Nephron (organoid): ENCODE data around the gene JAKMIP1.

Source experiments
- H3K27ac Mint-ChIP-seq, 3 experiments: 2 replicates each; pipeline ENCODE4 v1.8.0; 2020; ENCODE audit warnings: mixed read lengths in 3 of 3, mild to moderate bottlenecking in 2 of 3, moderate library complexity in 1 of 3
- H3K27me3 Mint-ChIP-seq: 2 replicates; pipeline ENCODE4 v1.8.0; 2021; ENCODE audit warnings: low read depth, mild to moderate bottlenecking, moderate library complexity, mixed read lengths
- H3K36me3 Mint-ChIP-seq: 2 replicates; pipeline ENCODE4 v1.8.0; 2020; ENCODE audit warnings: low read depth, mixed read lengths
- H3K4me1 Mint-ChIP-seq: 2 replicates; pipeline ENCODE4 v1.8.0; 2020; ENCODE audit warnings: mixed read lengths
- H3K4me3 Mint-ChIP-seq, 3 experiments: 2 replicates each; pipeline ENCODE4 v1.8.0; 2020; ENCODE audit warnings: mild to moderate bottlenecking in 3 of 3, mixed read lengths in 3 of 3, moderate library complexity in 2 of 3
- H3K9me3 Mint-ChIP-seq: 2 replicates; pipeline ENCODE4 v1.8.0; 2020; ENCODE audit warnings: mixed read lengths
- CTCF ChIP-seq, 3 experiments: fragments of 200-600 bp; sonication (generic); IDR thresholded peaks; one replicate each; pipeline ENCODE4 v1.5.0; 2021; ENCODE audit warnings: antibody characterized with exemption in 3 of 3; ENCODE audit not compliant: unreplicated experiment in 3 of 3

Gene JAKMIP1

GRCh38 chr4:6165766-6166165 lies 34.6 kb downstream of the JAKMIP1 start:
- no peak overlapping the region for H3K4me3 Mint-ChIP-seq
- no peak for TF ChIP-seq CTCF (IDR thresholded peaks at IDR 0.05; ENCODE audit: unreplicated experiment in 3 of 3)
- H3K27me3 Mint-ChIP-seq = peaks cover 25% of the 10 kb centered on the region
- H3K4me1 Mint-ChIP-seq = no peaks in the 10 kb centered on the region
- no peaks in the 10 kb centered on the region for H3K36me3 Mint-ChIP-seq
- H3K27ac Mint-ChIP-seq = no peak overlapping the region
- peaks cover 11% of the 10 kb centered on the region for H3K9me3 Mint-ChIP-seq

- Mint-ChIP-seq H3K36me3 (no peaks in the 10 kb centered on the region), H3K27ac (no peak overlapping the region), H3K4me3 (no peak overlapping the region), H3K9me3 (peaks cover 9% of the 10 kb centered on the region), H3K4me1 (no peaks in the 10 kb centered on the region), H3K27me3 (peaks cover 22% of the 10 kb centered on the region)
- no peak for TF ChIP-seq CTCF (IDR thresholded peaks at IDR 0.05; ENCODE audit: unreplicated experiment in 3 of 3)
Measured at GRCh38 chr4:6162885-6163284, 37.5 kb downstream of the JAKMIP1 start.

GRCh38 chr4:6161921-6162464 lies 38.4 kb downstream of the JAKMIP1 start:
- no peak overlapping the region for H3K4me3 Mint-ChIP-seq
- peaks cover 23% of the 10 kb centered on the region for H3K27me3 Mint-ChIP-seq
- no peaks in the 10 kb centered on the region for H3K36me3 Mint-ChIP-seq
- H3K4me1 Mint-ChIP-seq = no peaks in the 10 kb centered on the region
- peaks cover 9% of the 10 kb centered on the region for H3K9me3 Mint-ChIP-seq
- no peak overlapping the region for H3K27ac Mint-ChIP-seq
- TF ChIP-seq CTCF (IDR thresholded peaks at IDR 0.05; ENCODE audit: unreplicated experiment in 3 of 3) = no peak

GRCh38 chr4:6160536-6160935 lies 39.8 kb downstream of the JAKMIP1 start:
- H3K27me3 Mint-ChIP-seq = peaks cover 27% of the 10 kb centered on the region
- peaks cover 9% of the 10 kb centered on the region for H3K9me3 Mint-ChIP-seq
- no peak for TF ChIP-seq CTCF (IDR thresholded peaks at IDR 0.05; ENCODE audit: unreplicated experiment in 3 of 3)
- H3K4me3 Mint-ChIP-seq = no peak overlapping the region
- no peaks in the 10 kb centered on the region for H3K36me3 Mint-ChIP-seq
- H3K27ac Mint-ChIP-seq = no peak overlapping the region
- no peaks in the 10 kb centered on the region for H3K4me1 Mint-ChIP-seq

- Mint-ChIP-seq H3K27me3 (peaks cover 42% of the 10 kb centered on the region), H3K4me1 (peaks cover 18% of the 10 kb centered on the region), H3K9me3 (no peaks in the 10 kb centered on the region), H3K4me3 (no peak overlapping the region), H3K27ac (no peak overlapping the region), H3K36me3 (no peaks in the 10 kb centered on the region)
- no peak for TF ChIP-seq CTCF (IDR thresholded peaks at IDR 0.05; ENCODE audit: unreplicated experiment in 3 of 3)
Measured at GRCh38 chr4:6157926-6158325, 42.4 kb downstream of the JAKMIP1 start.

- Mint-ChIP-seq H3K9me3 (no peaks in the 10 kb centered on the region), H3K4me1 (peaks cover 18% of the 10 kb centered on the region), H3K4me3 (no peak overlapping the region), H3K27ac (no peak overlapping the region), H3K27me3 (peaks cover 43% of the 10 kb centered on the region), H3K36me3 (no peaks in the 10 kb centered on the region)
- TF ChIP-seq CTCF (IDR thresholded peaks at IDR 0.05; ENCODE audit: unreplicated experiment in 3 of 3) = no peak
Measured at GRCh38 chr4:6155996-6156750, 44.2 kb downstream of the JAKMIP1 start.
